GM18951 (cell line): ENCODE measurements around the gene LRRC2.
"Not testable (repeated sequence)": the region's sequence is repeated elsewhere in the genome, so short reads cannot be mapped to it uniquely, and the experiment has no call there.

Experiments used
- POLR2A ChIP-seq: IDR thresholded peaks from 4 replicates; pipeline ENCODE4 v1.6.1; 2011; ENCODE audit warnings: mild to moderate bottlenecking; ENCODE audit not compliant: insufficient read length, insufficient read depth; ENCODE audit errors: extremely low read depth
- in situ Hi-C: fragments of 300-500 bp; cut with MboI; formaldehyde crosslinking; loops from one replicate; pipeline ENCODE4 v1.12.0; 2022; ENCODE audit warnings: low sequenced_read_pairs, mixed read lengths, inconsistent platforms; ENCODE audit not compliant: unreplicated experiment

The LRRC2 gene

DNA sequence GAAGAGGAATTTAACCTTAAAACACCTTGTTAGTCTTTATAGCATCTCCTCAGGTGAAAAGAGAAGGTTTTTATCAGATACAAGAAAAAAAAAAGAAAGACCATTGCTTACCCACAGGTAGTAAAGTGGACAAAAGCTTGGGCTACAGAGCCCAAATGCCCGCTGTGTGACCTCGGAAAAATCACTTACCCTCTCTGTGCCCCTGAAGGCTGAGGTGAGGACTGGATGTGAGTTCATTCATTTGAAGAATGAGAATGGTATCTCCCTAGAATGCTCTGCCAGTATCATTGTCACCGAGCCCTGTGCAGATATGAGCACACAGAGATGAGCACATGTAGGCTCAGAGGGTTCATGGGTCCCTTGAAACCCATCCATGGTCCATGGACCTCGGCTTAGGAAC, 28.6 kb upstream of the LRRC2 start:
- no peak for TF ChIP-seq POLR2A
- in situ Hi-C loops: no loop called here

DNA sequence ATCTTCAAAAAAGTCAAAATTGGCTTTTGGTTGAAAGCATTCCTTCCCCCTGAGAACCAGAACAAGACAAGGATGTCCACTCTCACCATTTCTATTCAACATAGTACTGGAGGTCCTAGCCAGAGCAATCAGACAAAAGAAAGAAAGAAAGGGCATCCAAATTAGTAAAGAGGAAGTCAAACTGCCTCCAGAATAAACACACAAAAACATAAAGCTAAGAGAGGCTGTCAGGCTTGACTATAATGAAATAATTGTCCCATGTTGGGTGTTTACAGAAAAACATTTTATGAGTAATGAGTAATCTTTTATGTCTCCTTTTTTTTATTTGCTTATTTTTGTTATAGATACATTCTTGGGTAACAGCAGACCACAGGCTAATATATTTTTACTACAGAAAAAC, 27.9 kb upstream of the LRRC2 start:
- in situ Hi-C loops: no loop called here
- TF ChIP-seq POLR2A: no peak

DNA sequence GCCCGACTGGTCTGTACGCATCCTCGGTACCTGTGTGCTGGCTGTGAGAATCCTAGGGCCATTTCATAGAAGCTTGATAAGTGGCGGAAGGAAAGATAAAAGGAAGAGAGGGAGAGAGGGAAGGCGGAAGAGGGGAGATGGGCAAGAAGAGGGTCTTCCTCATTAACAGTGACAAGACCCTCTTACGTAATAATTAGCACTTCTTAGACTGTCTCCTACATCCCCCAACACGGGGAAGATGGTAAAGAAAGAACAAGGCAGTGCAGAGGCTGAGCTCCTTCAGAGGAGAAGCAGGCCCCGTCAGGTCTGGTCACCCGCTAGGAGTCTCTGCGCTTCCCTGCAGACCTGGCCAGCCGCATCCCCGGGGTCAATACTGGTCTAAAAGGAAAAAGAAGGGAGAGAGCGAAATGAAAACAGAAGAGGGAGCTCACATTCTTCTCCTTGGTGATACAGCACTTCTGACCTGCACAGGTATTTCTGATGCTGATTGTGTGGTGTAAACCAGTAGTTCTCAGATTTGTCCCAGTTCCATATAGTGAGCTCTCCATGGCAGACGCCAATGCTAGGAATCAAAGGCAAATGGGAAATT, 27.3 kb upstream of the LRRC2 start:
- in situ Hi-C loops: no loop called here
- TF ChIP-seq POLR2A: no peak

DNA sequence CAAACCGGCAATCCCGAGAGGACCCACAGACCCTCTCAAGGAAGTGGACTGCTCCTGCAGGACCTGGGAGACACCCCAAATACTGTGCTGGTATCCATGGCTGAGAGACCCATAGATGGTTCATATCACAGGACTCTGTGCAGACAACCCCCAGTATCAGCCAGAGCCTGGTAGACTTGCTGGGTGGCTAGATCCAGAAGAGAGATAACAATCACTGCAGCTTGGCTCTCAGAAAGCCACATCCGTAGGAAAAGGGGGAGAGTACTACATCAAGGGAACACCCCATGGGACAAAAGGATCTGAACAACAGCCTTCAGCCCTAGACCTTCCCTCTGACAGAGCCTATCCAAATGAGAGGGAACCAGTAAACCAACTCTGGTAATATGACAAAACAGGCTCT, 21.2 kb upstream of the LRRC2 start:
- in situ Hi-C loops: not testable (repeated sequence)

DNA sequence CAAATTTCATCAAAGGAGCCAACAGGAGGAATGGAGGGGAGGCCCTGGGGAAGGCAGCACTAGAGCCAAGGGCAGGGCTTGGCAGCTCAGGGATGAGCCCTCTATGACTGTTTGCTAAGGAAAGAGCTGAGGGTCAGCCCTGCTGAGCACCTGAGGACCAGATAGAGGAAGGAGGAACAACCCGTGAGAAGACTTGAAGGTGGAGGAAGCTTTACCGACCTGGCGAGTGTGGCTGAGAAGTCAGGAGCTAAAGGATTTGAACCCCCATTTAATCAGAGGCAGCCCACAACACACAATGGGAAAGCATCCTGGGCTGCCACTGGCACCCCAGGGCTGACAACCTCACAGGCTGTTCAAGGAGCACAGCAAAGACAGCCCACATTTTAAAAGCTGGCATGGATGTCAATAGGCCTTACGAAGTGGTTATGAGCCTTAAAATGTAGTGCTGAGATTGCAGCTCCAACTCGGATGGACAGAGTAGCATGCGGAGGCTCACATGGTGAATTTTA, 20.7 kb upstream of the LRRC2 start:
- no peak for TF ChIP-seq POLR2A
- in situ Hi-C loops: no loop called here

DNA sequence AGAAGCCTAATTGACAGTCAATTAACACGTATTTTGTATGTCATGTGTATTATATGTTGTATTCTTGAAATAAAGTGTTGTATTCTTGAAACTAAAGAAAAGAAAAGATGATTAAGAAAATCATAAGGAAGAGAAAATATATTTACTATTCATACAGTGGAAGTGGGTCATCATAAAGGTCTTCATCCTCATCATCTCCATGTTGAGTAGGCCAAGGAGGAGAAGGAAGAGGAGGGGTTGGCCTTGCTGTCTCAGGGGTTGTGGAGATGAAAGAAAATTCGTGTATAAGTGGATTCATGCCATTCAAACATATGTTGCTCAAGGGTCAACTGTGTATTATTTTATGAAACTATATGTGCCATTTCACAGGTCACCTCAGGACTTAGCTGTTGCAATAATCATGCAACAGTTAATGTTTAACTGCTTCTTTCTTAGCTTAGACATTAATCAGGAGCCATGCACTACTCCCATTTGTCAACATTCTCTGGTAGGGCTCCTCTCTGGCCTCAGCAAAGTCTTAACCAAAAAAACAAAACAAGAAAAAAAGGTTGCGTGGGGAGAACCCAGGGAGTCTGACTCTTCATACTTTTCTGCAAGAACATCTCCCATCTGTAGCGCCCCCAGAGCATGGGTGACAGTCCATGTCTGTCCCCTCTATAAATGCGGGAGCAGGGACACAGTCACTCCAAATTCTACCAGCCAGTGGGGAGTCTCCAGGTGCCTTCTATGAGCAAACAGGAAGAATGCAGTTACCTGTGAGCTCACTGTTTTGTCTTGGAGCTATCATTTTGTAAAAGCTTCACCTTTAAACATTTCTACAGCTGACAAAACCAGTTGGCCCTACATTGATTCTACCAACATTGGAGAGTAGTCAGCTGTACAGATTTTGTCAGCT, 19.9 kb upstream of the LRRC2 start:
- no peak for TF ChIP-seq POLR2A
- in situ Hi-C loops: no loop called here

DNA sequence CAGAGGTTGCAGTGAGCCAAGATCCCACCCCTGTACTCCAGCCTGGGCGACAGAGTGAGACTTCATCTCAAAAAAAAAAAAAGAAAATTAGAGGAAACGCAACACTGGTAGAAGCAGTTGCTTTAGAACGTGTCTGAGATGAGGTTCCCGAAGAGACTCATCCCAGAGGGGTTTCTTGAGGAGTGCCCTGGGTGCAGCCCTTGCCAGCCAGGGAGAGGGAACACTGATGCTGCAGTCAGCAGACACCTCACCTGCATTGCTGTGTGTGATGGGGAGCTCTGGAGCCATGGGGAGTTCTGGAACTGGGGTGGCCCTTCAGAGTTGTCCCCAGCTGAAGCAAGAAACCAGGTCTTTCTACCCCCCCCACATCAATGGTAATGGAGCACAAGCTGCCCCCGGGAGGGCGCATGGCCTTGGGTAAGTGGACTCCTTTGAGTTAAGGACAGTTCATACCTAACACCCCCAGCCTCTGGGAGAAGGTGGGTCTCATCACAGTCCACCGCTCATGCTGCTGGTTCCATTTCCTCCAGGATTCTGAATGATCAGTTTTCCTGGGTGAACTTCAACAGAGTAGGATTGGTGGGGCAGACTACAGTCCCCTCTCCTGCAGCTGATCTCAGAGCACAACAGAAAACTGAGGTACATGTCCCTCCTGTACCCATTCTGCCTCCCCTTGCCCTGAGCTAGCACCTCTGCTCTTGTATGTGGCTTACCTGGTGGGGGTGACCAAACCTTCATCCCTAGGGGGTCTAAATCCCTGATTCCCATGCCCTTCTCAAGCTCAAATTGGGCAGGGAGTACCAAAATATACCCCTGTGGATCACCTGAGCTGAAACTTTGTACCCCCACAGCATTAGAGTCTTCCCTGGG, 18.7 kb upstream of the LRRC2 start:
- in situ Hi-C loops: no loop called here
- no peak for TF ChIP-seq POLR2A

DNA sequence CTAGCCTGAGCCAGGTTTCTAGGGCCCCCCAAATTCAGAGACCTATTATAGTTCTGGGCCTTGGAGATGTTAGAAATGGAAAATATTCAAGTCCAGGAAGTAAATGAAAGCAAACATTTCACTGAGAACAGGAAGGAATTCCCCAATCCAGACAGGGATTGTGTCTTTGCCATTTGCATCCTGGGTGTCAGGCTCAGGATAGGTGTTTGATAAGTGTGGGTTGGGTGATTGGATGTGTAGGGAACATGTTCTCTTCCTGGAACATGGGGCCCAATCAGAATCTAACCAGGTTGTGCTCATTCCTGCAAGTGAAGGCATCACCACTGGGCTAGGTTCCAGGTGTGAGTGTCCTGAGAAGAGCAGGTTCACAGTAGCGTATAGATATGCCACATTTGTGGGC, 14.6 kb upstream of the LRRC2 start:
- no peak for TF ChIP-seq POLR2A
- in situ Hi-C loops: no loop called here

DNA sequence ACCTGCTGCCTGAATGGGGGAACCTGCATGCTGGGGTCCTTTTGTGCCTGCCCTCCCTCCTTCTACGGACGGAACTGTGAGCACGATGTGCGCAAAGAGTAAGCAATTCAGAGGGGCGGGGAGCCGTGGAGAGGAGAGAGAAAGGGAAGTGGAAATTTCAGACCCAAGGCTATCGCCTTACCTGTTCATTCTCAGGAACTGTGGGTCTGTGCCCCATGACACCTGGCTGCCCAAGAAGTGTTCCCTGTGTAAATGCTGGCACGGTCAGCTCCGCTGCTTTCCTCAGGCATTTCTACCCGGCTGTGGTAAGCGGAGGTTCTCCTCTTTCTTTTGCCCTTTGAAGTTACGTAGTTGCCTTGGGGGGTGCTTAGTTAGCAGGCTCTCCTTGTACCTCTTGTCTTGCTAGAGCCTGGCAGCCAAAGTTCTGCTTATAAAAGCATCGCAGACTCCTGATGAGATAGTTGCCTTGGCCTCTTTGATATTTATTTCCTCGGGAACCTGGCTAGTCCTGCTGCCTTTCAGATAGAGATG, 13.7 kb upstream of the LRRC2 start:
- TF ChIP-seq POLR2A: no peak
- in situ Hi-C loops: no loop called here

DNA sequence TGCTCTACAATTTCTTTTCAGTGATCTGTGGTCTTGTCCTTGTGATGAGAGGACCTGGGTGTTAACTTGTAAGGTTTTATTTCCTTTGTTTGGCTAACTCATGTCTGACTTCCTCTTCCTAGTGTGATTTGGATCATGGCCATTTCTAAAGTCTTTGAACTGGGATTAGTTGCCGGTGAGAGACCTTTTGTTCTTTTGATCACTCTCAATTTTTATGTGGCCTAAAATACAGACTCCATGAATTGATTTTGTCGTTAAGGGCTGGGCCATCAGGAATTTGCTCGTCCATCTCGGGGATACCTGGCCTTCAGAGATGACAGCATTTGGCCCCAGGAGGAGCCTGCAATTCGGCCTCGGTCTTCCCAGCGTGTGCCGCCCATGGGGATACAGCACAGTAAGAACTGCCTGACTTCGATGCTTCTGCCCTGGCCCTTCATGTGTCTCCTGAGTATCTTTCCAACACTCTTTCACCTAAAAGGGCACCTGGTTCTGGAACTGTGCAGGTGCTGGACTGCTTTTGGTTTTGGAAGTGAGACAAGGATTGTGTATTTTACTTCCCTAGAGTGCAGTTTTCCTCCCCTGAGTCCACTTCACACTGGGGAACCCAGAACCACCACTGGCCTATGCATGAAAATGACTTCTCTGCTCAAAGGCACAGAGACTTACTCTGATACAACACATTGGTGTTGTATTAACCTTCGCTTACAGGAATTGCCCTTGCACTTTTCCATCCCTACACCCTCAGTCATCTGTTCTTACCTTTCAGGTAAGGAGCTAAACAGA, 13.1 kb upstream of the LRRC2 start:
- in situ Hi-C loops: no loop called here
- no peak for TF ChIP-seq POLR2A

DNA sequence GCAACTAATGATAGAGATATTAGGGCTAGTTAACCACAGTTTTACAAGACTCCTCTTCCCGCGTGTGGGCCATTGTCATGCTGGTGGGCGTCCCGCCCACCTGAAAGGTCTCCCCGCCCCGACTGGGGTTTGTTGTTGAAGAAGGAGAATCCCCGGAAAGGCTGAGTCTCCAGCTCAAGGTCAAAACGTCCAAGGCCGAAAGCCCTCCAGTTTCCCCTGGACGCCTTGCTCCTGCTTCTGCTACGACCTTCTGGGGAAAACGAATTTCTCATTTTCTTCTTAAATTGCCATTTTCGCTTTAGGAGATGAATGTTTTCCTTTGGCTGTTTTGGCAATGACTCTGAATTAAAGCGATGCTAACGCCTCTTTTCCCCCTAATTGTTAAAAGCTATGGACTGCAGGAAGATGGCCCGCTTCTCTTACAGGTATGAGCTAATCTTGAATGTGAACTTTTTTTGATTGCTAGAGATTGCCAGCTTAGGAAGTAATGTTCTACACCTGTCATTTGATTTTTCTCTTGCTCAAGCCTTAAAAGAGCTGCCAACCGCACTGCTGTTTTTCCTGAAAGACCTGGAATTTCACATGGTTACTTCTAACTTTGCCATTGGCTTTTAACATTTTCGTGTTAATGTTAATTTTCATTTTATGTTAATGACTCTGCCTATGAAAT, 11.6 kb upstream of the LRRC2 start:
- in situ Hi-C loops: not testable (repeated sequence)

DNA sequence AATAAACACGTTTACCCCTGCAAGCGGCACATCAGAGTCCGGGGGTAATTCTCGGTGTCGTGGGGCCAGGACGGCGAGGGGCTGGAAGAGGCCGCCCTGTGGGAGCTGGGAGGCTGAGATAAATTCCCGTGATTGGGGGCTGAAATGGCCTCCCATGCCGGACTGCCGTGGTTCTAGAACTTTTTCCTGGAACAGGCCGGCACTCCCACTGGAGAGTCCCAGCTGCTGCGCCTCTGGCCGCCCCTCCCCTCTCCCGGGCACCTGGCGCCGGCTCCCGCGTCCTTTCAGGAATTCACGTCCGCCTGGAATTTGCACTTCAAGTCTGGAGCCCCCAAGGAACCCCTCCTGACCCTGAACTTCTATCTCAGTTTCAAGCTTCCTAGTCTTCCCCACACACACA, 10.8 kb upstream of the LRRC2 start:
- no peak for TF ChIP-seq POLR2A
- in situ Hi-C loops: no loop called here
